ENCODE results near the gene DIS3L2.

Gene DIS3L2

GRCh38 chr2:232286001-232286868 lies 324.7 kb downstream of the DIS3L2 start:
- no peak for DNase-seq
- no peak for TF ChIP-seq POLR2A (IDR thresholded peaks at IDR 0.05; ENCODE audit: low read length)
- TF ChIP-seq GATA1 (IDR thresholded peaks at IDR 0.05; ENCODE audit: low read depth, low read length): no peak

GRCh38 chr2:232287316-232287715 lies 325.8 kb downstream of the DIS3L2 start:
- DNase-seq: no peak
- TF ChIP-seq POLR2A (IDR thresholded peaks at IDR 0.05; ENCODE audit: low read length): no peak
- no peak for TF ChIP-seq GATA1 (IDR thresholded peaks at IDR 0.05; ENCODE audit: low read depth, low read length)

GRCh38 chr2:232288489-232289030 lies 327.0 kb downstream of the DIS3L2 start:
- no peak for TF ChIP-seq POLR2A (IDR thresholded peaks at IDR 0.05; ENCODE audit: low read length)
- no peak for TF ChIP-seq GATA1 (IDR thresholded peaks at IDR 0.05; ENCODE audit: low read depth, low read length)
- no peak for DNase-seq

- TF ChIP-seq GATA1 (IDR thresholded peaks at IDR 0.05; ENCODE audit: low read depth, low read length) (no peak), POLR2A (IDR thresholded peaks at IDR 0.05; ENCODE audit: low read length) (no peak)
- no peak for DNase-seq
These were observed 329.2 kb downstream of the DIS3L2 start for GRCh38 chr2:232290668-232291067.

GRCh38 chr2:232291343-232291742 lies 329.8 kb downstream of the DIS3L2 start:
- no peak for DNase-seq
- TF ChIP-seq POLR2A (IDR thresholded peaks at IDR 0.05; ENCODE audit: low read length) (no peak), GATA1 (IDR thresholded peaks at IDR 0.05; ENCODE audit: low read depth, low read length) (no peak)

- no peak for TF ChIP-seq POLR2A (IDR thresholded peaks at IDR 0.05; ENCODE audit: low read length)
- no peak for TF ChIP-seq GATA1 (IDR thresholded peaks at IDR 0.05; ENCODE audit: low read depth, low read length)
- DNase-seq: peak; percentile 51 to 72
These were observed 331.1 kb downstream of the DIS3L2 start for GRCh38 chr2:232292395-232293154.

GRCh38 chr2:232293191-232293590 lies 331.7 kb downstream of the DIS3L2 start:
- TF ChIP-seq GATA1 (IDR thresholded peaks at IDR 0.05; ENCODE audit: low read depth, low read length): no peak
- no peak for TF ChIP-seq POLR2A (IDR thresholded peaks at IDR 0.05; ENCODE audit: low read length)

GRCh38 chr2:232295971-232296370 lies 334.5 kb downstream of the DIS3L2 start:
- TF ChIP-seq GATA1 (IDR thresholded peaks at IDR 0.05; ENCODE audit: low read depth, low read length) (no peak), POLR2A (IDR thresholded peaks at IDR 0.05; ENCODE audit: low read length) (no peak)
- DNase-seq: no peak

More at GRCh38 chr2:232293191-232293590, 331.7 kb downstream of the DIS3L2 start:
- no peak for DNase-seq

GRCh38 chr2:232296776-232297525 lies 335.4 kb downstream of the DIS3L2 start:
- TF ChIP-seq POLR2A (IDR thresholded peaks at IDR 0.05; ENCODE audit: low read length) (no peak), GATA1 (IDR thresholded peaks at IDR 0.05; ENCODE audit: low read depth, low read length) (no peak)
- no peak for DNase-seq

GRCh38 chr2:232299084-232299483 lies 337.6 kb downstream of the DIS3L2 start:
- no peak for DNase-seq
- TF ChIP-seq POLR2A (IDR thresholded peaks at IDR 0.05; ENCODE audit: low read length): no peak
- TF ChIP-seq GATA1 (IDR thresholded peaks at IDR 0.05; ENCODE audit: low read depth, low read length): no peak

- DNase-seq: no peak
- TF ChIP-seq POLR2A (IDR thresholded peaks at IDR 0.05; ENCODE audit: low read length) (no peak), GATA1 (IDR thresholded peaks at IDR 0.05; ENCODE audit: low read depth, low read length) (no peak)
These were observed 338.6 kb downstream of the DIS3L2 start for GRCh38 chr2:232299927-232300674.

- no peak for DNase-seq
- TF ChIP-seq POLR2A (IDR thresholded peaks at IDR 0.05; ENCODE audit: low read length): no peak
- TF ChIP-seq GATA1 (IDR thresholded peaks at IDR 0.05; ENCODE audit: low read depth, low read length): no peak
These were observed 339.4 kb downstream of the DIS3L2 start for GRCh38 chr2:232300894-232301387.

GRCh38 chr2:232304236-232304635 lies 342.7 kb downstream of the DIS3L2 start:
- TF ChIP-seq POLR2A (IDR thresholded peaks at IDR 0.05; ENCODE audit: low read length): no peak
- TF ChIP-seq GATA1 (IDR thresholded peaks at IDR 0.05; ENCODE audit: low read depth, low read length): no peak
- DNase-seq: no peak

Measured in erythroblast (primary cell).